Measurements from ENCODE around the gene LRMDA.

The LRMDA gene

DNA sequence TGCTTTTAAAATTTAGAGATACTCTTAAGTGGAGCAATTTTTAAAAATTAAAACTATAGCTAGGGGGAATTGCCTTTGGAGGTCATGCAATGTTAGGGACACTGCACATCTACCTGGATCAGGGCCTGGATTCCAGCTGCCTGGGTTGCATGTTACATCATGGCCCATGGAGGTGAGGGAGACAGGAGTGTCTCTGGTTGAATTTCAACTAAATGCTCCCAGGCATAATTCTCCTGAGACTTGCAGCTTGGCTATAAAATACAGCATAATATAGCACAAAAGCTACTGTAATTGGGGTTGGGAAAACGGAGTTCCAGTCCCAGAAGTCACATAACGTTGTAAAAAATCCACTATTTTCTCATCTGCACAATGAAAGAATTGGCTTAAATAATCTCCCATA lies 782.5 kb downstream of the LRMDA start:
- in situ Hi-C loops (cut with HindIII; ENCODE audit: low pct_ligation_motif_present, low pct_unique_long_range_greater_than_20kb, low sequenced_read_pairs): no loop called here
- no peak for DNase-seq

DNA sequence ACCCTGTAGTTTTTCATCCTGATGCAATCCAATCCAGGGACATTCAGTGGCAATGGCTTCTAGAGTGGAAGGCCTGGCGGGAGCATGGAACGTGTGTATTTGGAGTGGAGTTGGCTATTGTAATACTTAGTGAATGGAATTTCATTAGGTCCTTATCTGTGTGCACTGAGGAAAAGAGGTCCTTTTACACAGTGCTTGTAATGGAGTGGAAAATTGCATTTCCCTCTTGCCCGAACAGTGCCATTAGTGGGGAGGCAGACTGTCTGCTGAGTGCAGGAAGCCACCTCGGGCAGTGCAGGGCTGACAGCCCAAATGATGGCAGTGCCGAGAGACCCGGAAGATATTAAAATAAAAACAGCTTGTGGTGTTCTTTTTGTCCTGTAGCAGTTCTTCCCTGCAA lies 786.6 kb downstream of the LRMDA start:
- no peak for DNase-seq
- in situ Hi-C loops (cut with HindIII; ENCODE audit: low pct_ligation_motif_present, low pct_unique_long_range_greater_than_20kb, low sequenced_read_pairs): no loop called here

DNA sequence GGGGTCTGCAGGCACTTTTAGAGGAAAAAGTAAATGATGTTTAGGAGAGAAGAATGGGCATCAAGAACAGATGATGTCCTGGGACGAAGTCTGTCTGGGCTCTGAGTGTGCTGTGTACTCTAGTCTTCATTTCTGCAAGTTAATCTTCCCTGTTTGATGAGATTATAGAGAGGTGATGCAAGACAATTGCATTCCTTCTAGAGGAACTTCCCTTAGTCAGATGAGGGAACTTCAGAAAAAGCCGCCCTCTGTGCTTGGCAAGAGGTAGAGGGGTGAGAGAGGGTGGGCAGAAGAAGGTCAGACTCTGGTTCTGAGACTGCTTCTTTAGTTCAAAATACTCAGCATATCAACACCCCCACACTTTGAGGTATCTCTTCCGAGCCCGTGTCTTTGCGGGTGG lies 797.9 kb downstream of the LRMDA start:
- in situ Hi-C loops (cut with HindIII; ENCODE audit: low pct_ligation_motif_present, low pct_unique_long_range_greater_than_20kb, low sequenced_read_pairs): no loop called here
- DNase-seq: no peak

DNA sequence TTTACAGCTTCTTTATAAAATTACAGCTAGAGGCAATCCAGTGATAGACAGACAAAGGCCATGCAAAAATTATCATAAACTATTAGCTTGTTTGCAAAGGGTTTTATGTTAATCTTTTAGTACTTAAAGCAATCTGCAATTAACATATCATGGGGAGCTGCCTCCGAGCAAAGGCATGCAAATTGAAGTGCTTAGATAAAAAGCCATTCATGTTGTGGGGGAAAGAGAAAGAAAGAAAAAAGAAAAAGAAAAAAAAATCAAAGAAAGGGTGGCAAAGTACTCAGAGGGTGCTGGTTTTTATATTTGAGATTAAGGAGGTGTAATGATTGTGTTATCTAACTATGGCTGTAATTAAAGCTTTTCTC lies 799.5 kb downstream of the LRMDA start:
- in situ Hi-C loops (cut with HindIII; ENCODE audit: low pct_ligation_motif_present, low pct_unique_long_range_greater_than_20kb, low sequenced_read_pairs): no loop called here
- no peak for DNase-seq

DNA sequence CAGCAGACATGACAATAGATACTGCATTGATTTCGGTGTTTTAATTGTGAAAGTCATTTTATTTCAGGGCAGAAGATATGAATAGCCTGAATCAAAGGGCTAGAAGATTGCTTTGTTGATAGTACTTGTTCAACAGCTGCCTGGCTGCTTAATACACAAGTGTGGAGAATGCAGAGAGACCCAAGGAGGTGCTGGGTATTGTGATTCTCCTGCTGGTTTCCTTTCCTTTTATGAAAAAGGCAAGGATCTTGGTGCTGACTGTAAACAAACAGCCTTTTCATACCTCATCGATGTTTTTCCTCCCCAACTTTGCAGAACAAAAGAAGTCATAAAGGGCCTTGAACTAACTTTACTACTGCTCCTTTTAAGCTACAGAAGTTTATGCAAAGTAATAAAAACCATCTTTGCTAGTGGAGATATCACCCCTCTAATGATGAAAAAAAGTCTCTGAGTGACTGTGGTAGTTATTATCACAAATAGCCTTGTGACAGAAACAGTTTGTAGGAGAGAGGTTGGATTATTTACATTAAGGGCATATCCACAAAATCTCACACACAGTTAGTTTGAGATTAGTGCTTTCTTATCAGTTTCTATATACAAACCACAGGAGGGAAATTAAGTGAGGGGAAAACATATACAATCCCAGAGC lies 800.0 kb downstream of the LRMDA start:
- in situ Hi-C loops (cut with HindIII; ENCODE audit: low pct_ligation_motif_present, low pct_unique_long_range_greater_than_20kb, low sequenced_read_pairs): no loop called here
- no peak for DNase-seq

DNA sequence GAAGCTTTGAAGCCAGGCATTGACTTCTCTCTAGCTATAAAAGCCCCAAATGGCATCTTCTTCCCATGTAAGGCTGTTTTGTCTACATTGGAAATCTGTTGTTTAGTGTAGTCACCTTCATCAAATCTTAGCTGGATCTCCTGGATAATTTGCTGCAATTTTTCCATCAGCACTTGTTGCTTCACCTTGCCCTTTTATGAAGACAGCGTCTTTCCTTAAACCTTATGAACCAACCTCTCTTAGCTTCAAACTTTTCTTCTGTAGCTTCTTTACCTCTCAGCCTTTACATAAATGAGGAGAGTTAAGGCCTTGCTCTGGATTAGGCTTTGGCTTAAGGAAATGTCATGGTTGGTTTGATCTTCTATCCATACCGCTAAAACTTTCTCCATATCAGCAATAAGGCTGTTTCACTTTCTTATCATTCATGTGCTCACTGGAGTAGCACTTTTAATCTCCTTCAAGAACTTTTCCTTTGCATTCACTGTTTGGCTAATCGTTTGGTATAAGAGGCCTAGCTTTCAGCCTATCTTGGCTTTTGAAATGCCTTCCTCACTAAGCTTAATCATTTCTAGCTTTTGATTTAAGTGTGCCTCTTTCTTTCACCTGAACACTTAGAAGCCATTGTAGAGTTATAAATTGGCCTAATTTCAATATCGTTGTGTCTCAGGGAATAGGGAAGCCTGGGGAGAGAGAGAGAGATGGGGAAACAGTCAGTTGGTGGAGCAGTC lies 803.2 kb downstream of the LRMDA start:
- in situ Hi-C loops (cut with HindIII; ENCODE audit: low pct_ligation_motif_present, low pct_unique_long_range_greater_than_20kb, low sequenced_read_pairs): no loop called here
- no peak for DNase-seq

DNA sequence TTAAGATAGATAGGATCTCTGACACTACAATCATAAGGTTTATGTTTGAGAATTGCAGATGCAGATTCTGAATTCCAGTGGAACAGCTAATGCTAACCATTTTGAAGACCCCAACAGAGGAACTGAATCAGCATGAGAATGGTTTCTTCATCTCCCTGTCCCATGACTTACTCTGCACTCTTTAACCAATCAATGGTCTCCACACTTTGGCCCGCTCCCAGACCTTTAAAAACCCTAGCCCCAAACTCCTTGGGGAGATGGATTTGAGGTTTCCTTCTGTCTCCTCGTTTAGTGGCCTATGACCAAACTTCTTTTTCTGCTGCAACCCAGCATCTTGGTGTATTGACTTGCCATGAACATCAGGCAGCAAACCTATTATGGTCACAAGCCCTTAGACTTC lies 804.9 kb downstream of the LRMDA start:
- no peak for DNase-seq
- in situ Hi-C loops (cut with HindIII; ENCODE audit: low pct_ligation_motif_present, low pct_unique_long_range_greater_than_20kb, low sequenced_read_pairs): no loop called here

DNA sequence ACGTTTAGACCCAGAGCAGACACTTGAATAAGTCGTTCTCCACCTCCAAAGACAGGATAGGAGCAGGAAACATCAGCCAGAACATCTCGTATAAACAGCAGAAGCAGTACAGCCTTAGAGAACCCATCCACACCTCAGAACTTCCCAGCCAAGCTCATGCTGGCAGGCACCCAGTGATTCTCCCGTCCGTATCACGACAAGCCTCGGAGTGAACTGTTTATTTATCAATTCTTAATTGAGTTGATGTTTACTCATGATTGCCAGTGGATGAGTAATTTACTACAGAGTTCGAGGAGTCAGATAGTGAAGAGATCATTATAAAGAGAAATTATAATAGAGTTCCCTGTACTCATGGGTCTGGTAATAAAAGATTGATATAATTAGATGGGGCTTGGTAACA lies 811.5 kb downstream of the LRMDA start:
- in situ Hi-C loops (cut with HindIII; ENCODE audit: low pct_ligation_motif_present, low pct_unique_long_range_greater_than_20kb, low sequenced_read_pairs): no loop called here
- no peak for DNase-seq

DNA sequence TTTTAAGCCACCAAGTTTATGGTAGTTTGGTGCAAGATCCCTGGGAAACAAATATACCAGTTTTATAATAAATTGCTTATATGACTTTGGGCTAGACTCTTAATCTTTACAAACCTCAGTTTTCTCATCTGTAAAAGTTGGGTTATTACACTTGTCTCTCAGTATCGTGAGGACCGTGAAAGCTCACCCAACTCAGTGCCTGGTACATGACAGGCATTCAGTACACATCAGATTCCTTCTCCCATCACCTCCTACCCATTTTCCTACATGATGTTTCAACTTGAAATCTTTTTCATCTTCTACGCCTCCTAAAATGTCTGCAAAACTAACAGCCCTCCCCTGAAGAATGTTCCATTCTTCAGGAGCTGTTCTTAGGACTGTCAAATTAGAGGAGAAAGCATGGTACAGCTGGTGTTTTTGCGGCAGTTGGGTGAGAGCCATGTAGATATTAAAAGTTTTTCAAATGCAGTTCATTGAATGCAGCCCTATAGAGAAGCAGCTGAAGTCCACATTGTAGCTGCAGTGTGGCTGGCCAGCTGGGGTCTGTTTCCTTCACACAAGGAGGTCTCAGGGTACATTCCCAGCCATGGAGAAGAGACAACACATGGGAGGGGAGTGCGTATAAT lies 812.8 kb downstream of the LRMDA start:
- in situ Hi-C loops (cut with HindIII; ENCODE audit: low pct_ligation_motif_present, low pct_unique_long_range_greater_than_20kb, low sequenced_read_pairs): no loop called here
- DNase-seq: no peak

DNA sequence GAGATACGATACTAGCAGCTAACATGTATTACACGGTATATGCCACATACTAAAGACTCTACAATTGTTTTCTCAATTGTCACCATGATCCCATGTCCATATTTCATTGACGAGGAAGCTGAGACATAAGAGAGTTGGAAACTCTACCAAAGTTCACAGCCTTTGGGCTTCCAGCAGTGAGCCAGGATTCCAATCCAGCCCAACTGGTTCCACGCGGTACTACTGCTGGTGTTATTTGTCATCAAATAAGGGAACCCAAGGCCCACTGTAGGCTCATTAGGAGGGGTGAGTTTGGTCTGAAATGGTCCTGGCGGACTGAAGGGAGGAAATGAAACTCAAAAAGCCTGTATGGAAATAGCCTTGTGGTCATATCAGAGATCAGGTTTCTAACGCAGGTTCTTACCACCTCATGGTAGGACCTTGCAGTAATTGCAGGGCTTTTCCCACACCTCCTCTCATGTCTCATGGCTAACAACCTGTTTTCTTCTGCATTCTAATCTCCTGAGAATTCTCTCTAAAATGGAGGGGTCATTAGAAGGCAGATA lies 814.6 kb downstream of the LRMDA start:
- in situ Hi-C loops (cut with HindIII; ENCODE audit: low pct_ligation_motif_present, low pct_unique_long_range_greater_than_20kb, low sequenced_read_pairs): no loop called here
- DNase-seq: no peak

DNA sequence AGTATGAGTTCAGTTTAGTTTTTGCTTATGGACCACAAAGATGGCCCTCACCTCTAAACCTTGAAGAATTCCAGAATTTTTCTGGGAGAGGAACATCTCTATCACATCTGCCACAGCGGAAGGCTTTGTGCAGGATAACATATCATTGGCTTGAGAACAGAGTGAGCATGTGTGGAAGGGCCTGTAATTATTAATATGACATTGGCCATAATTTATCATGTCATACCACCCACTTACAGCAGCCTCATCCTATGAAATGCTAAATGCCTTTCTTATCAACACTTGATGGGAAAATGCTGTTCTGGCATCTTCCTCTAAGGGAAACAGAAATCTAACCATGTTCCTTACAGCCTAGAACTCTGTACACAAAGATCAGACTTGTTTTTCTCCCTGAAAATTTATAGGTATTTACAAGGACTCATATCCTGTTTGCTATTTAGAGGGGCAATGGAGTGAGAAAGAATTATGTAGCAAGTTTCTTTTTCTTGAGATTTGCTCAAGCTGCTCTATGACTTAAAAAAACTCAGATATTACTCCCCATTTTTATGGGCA lies 817.3 kb downstream of the LRMDA start:
- in situ Hi-C loops (cut with HindIII; ENCODE audit: low pct_ligation_motif_present, low pct_unique_long_range_greater_than_20kb, low sequenced_read_pairs): no loop called here
- no peak for DNase-seq

DNA sequence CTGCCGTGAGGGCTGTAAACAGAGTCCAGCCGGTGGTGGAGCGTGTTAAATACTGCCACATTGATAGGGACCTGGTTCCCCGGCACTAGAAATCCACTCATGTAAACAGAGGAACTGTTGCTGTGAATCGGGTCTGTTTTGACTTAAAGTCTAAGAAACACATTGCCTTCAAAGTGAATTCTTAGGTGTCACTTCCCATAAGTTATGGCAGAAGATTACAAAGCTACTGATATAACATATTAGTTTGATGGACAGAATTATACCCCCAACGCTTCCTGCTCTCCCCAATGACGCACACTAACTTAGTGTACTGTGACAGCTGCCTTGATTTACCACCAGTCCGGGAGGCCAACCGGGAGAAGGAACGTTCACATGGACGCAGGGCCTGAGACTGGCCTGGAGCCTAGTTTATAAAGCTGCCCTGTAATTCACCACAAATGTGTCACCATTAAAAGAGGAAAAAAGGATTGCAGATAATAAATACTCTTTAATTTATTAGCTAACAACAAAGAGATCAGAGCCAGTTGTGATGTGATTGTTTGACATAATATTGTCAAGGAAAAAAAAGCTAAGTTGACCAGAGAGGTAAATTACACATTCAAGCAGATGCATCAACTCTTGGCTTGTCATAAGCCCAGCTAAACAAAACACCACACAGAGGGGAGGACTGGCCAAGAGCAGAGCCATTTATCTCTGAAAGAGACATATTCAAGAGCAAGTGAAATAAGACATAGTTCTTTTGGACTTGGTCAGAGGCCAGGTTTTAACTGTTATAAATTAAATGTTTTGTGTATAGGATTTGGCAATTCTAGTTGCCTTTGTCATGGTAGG lies 820.6 kb downstream of the LRMDA start:
- in situ Hi-C loops (cut with HindIII; ENCODE audit: low pct_ligation_motif_present, low pct_unique_long_range_greater_than_20kb, low sequenced_read_pairs): no loop called here
- DNase-seq: no peak

DNA sequence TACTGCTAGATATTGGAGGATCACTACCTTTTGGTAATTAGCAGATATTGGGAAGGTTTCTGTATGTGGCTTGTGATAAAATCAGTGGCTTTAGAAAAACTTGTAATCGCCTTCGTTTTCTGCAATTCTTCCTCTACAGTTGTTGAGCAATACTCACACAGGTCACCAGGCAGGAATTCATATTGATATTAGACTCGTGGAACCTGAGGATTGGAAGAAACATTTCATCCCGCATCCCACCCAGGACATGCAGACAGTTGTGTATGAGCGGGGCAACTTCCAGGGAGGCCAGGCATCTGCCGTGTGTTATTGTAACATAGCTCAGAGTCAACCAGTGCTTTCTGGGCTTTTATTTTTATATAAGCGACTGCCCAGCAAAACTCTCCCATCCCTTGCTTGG lies 821.3 kb downstream of the LRMDA start:
- in situ Hi-C loops (cut with HindIII; ENCODE audit: low pct_ligation_motif_present, low pct_unique_long_range_greater_than_20kb, low sequenced_read_pairs): no loop called here
- DNase-seq: no peak

DNA sequence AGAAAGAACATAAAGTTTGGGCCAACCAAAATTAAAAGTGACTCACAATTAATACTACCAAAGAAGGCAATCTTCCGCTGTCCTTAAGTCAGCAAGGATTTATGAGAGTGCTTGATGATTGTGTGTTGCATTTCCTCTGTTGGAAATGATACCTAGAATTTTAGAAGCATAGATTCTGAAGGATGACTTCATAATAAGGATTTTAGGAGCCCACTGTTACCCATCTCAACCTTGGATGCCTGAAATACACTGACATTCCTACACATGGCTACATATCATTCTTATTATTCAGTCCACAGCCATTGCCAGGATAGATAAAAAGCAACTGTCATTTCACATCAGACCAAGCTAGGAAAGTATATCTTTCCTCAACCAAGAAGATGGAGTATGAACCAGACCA lies 823.8 kb downstream of the LRMDA start:
- in situ Hi-C loops (cut with HindIII; ENCODE audit: low pct_ligation_motif_present, low pct_unique_long_range_greater_than_20kb, low sequenced_read_pairs): no loop called here
- no peak for DNase-seq

DNA sequence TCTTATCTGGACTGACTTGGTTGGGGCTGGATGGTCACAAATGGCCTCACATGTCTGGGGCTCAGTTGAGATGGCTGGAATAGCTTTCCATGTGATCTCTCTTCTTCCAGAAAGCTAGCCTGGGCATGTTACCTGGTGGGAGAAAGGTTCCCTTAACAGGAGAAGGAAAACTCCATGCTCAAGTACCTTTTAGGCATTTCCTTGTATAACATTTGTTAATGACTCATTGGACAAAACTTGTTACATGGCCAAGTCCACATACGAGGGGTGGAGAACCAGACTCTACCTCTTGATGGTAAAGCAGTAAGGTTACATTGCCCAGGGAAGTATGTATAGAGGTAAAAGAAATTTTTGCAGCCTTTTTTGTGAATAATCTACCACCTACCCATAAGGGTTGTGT lies 826.4 kb downstream of the LRMDA start:
- DNase-seq: peak; percentile 35
- in situ Hi-C loops (cut with HindIII; ENCODE audit: low pct_ligation_motif_present, low pct_unique_long_range_greater_than_20kb, low sequenced_read_pairs): no loop called here

DNA sequence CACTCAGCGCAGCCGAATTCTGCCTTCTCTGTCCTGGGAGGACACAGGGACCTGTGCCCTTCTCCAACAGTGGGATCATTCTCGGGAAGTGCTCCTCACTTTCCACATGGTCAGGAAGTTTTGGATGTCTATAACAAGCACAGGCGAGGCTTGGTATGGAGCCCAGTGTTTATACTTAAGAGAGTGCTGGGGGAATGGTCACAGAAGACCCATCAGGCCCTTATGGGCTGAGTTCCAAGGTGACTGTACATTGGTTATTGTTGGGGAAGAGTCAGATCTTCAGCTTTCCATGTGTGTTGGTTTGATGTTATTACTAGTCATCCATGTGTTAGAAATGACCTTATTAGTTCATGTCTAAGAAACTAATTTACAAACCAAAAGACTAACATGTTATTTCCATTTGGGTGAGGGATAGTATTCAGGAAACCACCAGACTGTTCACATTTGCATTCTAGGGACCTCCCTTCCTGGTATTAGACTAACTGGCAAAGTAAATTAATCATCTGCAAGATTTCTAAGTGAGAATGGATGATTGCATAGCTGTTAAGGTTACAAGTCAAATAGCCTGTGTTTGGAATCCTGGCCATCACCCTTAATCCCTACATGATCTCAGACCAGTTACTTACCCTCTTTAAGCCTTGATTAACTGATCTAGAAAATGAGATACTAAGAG lies 834.2 kb downstream of the LRMDA start:
- DNase-seq: no peak
- in situ Hi-C loops (cut with HindIII; ENCODE audit: low pct_ligation_motif_present, low pct_unique_long_range_greater_than_20kb, low sequenced_read_pairs): no loop called here

DNA sequence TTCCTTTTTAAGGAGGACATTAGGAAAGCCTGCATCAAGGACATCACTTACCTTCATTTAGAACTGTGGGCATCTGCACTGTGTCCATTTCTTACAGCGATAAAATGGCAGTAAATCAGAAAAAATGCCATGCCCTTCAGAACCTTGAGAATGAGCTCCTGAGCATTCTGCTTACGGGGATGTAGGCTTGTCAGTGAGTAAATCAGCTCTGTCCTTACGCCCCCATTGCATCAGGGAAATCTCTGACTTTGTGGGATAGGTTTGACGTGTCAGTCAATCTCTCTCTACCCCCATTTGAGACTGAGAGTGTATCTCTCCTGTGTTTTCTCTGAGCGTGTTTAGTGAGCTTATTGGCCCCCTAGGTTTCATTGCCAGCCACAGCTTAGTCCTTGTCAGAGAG lies 837.1 kb downstream of the LRMDA start:
- DNase-seq: no peak
- in situ Hi-C loops (cut with HindIII; ENCODE audit: low pct_ligation_motif_present, low pct_unique_long_range_greater_than_20kb, low sequenced_read_pairs): no loop called here

DNA sequence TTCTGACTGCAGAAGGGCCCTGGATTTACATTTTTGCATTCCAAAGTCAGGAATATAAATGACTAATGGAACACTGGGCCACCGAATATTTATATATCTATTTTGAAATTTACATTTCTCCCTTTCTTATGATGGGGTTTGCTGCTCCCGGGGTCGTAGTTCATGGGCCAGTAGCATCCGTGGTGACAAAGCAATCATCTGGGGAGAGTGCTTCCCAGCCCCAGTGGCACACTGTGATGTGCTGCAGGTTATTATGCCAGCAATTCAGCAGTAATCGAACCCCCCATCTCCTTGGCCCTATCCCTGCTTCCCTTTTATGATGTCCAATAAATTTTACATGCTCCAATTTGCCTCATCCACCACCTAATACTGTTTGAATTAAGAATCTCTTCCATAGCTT lies 837.5 kb downstream of the LRMDA start:
- in situ Hi-C loops (cut with HindIII; ENCODE audit: low pct_ligation_motif_present, low pct_unique_long_range_greater_than_20kb, low sequenced_read_pairs): no loop called here
- DNase-seq: no peak

All from ACHN (cell line).